Hippocampal formation (tissue), 2 donors: ENCODE measurements around the gene FAM151A.
A peak's percentile ranks its signal among the peaks of the same experiment; 100 is the strongest.
"Not testable (repeated sequence)": the region's sequence is repeated elsewhere in the genome, so short reads cannot be mapped to it uniquely, and the experiment has no call there.

Experiments
- DNase-seq, 2 donors: peaks; one replicate each; lab custom pipeline; 2025; lab: John Stamatoyannopoulos, UW

Gene FAM151A

DNA sequence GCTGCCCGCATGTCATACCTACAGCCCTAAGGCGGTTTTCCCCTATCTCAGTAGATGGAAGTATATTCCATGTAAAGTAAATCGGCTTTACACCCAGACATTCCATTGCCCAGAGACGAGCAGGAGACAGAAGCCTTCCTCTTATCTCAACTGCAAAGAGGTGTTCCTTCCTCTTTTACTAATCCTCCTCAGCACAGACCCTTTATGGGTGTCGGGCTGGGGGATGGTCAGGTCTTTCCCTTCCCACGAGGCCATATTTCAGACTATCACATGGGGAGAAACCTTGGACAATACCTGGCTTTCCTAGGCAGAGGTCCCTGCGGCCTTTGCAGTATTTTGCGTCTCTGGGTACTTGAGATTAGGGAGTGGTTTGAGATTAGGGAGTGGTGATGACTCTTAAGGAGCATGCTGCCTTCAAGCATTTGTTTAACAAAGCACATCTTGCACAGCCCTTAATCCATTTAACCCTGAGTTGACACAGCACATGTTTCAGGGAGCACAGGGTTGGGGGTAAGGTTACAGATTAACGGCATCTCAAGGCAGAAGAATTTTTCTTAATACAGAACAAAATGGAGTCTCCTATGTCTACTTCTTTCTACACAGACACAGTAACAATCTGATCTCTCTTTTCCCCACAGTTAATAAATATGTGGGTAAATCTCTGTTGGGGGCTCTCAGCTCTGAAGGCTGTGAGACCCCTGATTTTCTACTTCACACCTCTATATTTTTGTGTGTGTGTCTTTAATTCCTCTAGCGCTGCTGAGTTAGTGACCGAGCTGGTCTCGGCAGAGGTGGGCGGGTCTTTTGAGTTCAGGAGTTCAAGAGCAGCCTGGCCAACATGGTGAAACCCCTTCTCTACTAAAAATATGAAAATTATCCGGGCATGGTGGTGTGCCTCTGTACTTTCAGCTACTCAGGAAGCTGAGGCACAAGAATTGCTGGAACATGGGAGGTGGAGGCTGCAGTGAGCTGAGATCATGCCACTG is 13.4 kb upstream of the FAM151A start:
- not testable (repeated sequence) for DNase-seq

DNA sequence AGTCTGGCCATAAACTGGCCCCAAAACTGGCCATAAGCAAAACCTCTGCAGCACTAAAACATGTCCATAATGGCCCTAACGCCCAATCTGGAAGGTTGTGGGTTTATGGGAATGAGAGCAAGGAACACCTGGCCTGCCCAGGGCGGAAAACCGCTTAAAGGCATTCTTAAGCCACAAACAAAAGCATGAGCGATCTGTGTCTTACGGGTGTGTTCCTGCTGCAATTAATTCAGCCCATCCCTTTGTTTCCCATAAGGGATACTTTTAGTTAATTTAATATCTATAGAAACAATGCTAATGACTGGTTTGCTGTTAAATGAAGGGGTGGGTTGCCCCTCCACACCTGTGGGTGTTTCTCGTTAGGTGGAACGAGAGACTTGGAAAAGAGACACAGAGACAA is 12.5 kb upstream of the FAM151A start:
- DNase-seq = not testable (repeated sequence)

DNA sequence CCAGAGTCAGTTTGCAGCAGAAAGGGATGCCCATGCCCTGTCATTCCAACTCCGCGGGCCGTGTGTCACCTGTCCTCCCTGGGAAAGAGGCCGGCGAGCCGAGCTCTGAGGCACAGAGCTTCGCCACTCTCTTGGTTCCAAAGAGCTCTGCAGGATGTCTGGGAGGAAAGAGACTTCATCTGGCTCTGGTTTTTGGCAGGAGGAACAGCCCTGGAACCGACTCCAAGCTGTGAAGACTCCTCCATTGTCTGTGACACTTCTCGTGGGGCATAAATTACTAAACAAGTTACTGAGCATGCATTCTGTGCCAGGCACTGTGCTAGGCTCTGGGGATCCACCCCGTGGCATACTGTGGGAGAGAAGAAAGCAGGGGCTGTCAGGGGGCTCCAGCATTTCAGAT is 3.9 kb upstream of the FAM151A start:
- DNase-seq = no peak

DNA sequence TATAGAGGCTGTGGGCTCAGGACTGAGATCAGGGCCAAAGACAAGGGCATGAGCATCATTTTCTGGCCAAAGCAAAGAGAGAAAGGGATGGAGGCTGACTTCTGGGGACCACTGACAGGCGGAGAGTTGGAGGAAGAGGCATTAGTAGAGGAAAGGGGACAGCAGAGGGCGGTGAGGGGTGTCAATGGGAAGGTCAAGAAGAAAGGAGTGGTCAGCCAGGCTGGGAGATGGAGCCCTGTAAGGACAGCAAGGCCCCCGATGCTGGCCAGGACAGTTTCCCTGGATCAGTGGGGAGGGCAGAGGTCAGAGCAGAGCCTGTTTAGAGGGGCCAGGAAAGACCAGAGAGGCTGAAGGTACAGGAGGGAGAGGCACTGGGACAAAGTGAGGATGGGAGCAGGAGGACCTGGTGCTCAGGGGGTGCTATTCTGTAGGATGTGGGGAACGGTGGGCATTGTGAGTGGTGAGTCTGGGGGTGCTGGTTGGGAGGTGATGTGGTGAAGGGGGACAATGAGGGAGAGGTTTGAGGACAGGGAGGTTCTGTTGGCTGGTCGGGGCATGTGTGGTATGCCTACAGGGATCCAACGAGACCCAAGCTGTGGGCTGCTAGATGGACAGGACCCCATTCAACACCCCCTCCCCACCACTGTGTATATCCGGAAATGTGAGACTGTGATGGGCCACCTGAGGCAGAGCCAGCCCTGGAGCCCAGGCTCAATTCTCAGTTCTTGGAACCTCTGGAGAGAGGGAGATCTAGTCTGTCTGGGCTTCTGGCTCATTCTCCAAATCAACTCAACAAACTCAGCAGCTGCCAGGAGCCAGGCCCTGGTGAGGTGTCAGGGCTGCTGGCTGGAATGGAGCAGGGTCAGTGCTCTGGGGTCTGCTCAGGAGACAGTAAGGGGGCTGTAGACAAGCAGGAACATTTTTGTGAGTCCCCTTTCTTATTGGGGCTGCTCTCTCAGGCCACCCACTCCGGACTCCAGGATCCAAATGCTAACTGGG is 1.4 kb upstream of the FAM151A start:
- no peak for DNase-seq

DNA sequence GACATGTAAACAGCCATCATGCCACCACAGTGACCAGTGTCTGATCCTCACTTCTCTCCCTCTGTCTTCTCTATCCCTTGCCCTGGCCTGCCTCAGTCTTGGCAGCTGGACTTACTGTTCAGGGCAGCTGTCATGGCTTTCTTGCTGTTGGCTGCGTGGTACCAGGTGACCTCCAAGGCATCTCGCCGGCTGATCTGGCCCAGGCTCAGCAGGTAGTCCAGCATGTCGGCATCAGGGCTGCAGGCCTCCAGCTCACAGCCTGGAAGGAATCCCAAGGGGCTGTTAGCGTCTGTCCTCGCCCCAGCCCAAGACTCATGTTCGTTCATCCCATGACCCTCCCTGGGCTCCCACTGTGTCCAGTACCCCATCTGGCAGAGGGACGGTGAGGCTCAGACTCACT is 3.6 kb downstream of the FAM151A start:
- no peak for DNase-seq

DNA sequence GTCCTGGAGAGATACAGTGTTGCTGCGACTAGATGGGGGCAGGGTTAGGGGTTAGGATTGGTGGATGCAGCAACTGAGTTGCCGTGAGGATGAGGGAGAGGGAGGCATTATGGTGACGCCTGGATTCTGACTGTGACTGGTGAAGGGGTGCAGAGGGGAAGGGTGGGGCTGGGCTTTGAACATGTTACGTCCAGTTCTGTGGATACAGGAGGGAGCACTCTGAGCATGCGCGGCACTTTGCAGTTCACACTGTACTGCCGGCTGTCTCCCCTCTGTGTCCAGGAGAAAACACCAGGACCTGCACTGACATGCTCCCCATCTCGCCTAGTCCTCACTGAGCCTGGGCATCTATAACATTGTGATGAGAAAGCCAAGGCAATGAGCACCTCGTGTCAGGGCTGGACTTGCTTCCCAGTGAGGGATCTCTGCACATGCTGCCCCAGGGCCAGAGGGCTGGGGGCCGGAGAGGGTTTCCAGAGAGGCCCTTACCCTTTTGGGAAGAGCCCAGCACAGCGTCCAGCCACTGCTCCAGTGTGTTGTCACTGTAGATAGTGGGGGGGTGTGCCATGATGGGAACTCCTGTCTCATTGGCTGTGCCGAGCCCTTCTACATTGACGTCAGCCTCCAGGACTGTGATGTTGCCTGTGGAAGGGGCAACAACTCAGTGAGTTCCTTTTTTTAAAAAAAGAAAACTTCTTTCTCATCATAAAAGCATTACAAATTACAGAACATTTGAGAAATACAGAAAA is 7.6 kb downstream of the FAM151A start:
- DNase-seq = no peak

DNA sequence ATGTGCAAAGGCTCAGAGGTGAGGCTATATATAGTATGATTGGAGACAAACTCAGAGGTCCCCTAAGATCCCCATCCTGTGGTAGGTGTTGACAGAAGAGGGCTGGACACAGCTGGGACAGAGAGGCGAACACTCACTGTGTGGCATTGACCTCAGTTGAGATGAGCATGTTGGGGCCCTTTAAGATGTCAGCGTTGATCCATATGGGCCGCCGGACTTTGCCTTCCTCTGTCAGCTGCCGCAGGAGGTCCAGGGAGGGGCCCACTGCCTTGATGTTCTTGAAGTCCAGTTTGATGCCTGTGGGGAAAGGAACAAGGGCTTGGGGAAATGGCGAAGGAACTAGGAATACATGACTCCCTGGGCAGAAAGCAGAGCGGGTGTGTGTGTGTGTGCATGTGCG is 8.8 kb downstream of the FAM151A start:
- DNase-seq = no peak

DNA sequence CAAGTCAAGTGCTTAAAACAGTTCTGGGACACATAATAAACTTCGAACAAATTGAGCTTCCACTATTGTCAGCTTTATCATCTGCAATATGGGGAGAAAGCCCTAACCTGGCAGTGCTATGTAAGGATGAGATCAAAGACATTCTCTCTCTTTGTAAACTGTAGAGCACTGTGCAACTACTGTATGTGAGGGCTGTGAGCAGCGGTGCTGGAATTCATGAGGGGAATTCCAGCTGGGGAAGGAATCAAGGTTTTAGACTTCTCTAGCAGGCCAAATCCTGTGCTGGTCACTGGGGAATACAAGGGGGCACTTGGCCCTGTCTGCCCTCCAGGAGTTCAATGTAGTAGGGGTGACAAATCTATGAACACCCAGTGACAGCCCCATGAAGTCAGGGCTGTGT is 9.3 kb downstream of the FAM151A start:
- no peak for DNase-seq

DNA sequence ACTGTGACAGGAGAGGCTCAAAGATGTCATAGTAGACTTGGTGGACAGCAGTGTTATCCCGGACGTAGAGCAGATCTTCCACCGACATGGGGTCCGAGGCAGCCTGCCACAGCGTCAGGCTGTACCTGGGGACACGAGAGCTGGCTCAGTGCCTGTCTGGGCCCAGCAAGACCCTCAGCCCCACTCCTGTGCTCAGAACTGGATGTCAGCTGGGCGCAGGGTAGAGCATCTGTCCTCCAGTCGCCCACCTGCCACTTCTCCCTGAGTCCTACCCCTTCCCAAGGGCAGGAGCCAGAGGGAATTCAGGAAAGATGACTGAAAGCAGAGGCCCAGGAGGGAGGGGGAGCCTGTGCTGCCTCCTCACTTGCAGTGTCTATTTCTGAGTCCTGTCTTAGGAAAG is 11.7 kb downstream of the FAM151A start:
- DNase-seq = no peak

DNA sequence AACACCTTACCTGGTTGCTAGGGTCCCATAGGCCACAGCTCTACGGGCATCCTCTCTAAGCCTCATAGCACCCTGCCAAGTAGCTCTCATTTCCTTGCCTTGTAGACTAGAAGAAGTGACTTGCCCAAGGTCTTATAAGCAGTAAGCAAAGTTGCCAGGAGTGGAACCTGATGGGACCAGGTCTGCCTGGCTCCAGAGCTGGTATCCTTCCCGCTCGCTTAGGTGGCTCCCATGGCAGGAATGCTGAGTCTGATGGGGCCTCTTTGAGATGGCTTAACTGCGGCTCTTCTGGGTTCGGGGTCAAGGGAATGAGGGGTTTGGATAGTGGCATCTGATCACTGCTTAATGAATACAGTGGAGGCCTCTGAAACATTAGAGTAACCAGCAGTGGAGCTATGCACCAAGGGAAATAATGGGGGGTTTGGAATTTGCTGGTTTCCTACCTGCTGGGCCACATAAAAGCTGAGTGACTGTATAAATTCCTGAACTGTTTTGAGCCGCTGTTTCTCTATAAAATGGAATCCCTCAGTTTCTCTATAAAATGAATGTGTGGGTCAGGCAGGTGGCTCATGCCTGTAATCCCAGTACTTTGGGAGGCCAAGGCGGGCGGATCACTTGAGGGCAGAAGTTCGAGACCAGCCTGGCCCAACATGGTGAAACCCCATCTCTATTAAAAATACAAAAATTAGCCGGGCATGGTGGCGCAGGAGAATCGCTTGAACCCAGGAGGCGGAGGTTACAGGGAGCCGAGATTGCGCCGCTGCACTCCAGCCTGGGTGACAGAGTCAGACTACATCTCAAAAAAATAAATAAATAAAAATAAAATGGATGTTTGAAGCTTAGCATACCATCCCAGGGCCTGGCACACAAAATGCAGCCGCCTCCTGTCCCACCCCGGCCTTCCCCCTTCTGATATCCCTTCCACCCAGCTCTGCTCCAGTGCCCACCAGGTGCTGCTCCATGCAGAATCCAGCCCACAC is 12.4 kb downstream of the FAM151A start:
- DNase-seq = no peak

DNA sequence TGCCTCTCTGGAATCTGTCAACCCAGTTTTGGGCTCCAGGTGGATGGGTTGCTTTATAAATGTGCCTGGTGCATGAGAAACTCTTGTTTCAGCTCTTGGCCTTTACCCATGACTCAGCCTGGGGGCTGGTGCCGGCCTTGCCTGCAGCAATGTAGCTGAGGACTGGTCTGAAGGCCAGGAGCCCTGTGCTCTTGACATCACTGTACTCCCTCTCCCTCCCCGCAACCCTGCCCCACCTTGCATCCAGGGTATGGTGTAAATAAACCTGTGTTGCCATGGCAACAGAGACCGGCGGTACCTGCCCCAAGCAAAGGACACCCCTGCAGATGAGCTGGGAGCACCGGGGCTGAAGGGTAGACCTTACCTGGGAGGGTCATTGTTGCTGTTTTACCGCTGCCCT is 13.3 kb downstream of the FAM151A start:
- DNase-seq = no peak

DNA sequence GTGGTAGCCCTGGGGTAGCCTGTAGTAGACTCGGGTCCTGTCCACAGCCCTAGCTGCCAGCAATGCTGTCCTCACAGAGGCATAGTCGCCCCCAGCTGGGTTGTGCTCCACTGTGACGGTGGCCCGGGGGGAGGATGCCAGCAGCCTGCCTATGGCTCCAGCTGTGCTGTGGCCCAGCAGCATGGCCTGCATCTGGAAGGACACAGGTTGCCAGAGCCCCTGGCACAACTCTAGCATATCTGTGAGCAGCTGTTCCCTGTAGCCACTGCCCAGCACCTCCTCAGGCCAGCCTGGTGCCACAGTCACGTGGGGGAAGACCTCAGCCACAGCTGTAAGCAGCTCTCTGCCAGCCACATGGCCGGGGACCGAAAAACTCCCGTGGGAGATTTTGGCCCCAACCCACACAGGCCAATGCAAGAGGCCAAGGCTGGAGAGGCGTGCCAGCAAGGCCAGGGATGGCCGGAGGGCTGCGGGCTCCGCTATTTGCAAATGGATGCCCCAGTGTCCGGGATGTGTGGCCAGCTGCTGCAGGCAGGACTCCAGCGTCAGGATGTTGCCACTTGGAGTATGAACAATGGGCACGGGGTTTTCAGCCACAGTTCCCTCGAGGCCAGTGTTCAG is 13.9 kb downstream of the FAM151A start:
- DNase-seq = peak in 1 of 2 donors; percentile 59

DNA sequence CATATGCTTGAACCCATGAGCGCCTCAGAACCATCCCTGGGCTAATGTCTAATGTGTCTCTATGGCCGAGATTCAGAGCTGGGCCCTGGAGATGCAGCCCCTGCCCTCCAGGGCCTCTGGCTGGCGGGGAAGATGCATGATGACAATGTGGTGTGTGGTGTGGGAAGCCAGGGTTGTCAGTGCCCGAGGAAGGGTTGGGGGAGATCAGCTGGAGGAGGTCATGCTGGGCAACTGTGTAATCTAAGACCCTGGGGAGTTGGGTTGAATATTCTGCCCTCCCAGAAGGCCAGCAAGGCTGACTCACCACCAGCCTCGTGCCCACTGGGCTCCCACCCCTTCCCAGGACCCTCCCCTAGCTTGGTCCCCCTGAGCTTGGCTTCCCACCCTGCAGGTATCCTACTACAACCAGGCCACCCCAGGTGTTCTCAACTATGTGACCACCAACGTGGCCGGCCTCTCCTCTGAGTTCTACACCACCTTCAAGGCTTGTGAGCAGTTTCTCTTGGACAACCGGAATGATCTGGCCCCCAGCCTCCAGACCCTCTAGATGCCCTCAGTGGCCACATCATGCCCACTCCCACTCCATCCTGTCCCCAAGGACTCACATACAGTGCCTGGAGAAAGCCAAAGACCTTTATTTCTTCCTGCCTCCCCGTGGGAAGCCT is 14.6 kb downstream of the FAM151A start:
- DNase-seq = no peak

DNA sequence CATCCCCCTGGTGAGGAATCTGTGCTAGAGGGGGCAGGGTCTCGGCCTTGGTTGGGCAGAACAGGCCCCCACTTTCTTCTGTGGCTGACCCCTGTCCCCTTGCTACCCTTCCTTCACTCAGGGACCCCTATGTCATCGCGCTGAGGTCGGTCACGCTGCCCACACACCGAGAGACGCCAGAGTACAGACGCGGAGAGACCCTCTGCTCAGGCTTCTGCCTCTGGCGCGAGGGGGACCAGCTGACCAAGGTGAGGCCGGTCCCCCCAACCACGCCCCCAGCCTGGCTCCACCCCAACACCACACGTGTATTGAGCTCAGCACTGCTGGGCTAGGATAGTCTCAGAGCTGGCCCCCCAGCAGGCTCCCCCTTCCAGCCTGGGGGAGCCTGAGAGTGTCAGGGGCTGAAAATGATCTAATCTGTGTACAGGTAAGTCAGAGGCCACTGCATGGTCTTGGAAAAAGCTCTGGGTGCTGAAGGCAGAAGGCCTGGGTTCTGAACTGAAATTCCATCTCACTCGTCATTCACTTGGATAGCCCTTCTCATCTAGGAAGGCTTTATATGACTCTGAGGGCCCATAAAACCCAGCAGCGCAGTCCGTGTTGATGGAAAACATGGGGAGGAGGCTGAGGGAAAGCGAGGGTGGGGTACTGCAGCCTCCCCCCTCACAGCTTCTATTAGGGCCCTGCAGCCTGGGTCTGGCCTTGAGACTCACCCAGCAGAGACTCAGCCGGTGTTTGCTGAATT is 15.3 kb downstream of the FAM151A start:
- DNase-seq = no peak

DNA sequence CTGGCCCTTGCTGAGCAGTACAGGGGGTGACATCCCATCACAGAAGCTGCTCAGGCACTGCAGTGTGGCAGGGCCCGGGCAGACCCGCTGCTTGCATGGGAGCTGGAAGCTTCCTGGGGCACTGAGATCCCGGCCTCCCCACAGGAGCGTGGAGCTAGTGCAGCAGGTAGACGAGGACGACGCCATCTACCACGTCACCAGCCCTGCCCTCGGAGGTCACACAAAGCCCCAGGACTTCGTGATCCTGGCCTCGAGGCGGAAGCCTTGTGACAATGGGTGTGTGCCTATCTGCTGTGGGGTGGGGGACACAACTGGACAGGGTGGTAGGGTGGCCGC is 16.4 kb downstream of the FAM151A start:
- DNase-seq = no peak

DNA sequence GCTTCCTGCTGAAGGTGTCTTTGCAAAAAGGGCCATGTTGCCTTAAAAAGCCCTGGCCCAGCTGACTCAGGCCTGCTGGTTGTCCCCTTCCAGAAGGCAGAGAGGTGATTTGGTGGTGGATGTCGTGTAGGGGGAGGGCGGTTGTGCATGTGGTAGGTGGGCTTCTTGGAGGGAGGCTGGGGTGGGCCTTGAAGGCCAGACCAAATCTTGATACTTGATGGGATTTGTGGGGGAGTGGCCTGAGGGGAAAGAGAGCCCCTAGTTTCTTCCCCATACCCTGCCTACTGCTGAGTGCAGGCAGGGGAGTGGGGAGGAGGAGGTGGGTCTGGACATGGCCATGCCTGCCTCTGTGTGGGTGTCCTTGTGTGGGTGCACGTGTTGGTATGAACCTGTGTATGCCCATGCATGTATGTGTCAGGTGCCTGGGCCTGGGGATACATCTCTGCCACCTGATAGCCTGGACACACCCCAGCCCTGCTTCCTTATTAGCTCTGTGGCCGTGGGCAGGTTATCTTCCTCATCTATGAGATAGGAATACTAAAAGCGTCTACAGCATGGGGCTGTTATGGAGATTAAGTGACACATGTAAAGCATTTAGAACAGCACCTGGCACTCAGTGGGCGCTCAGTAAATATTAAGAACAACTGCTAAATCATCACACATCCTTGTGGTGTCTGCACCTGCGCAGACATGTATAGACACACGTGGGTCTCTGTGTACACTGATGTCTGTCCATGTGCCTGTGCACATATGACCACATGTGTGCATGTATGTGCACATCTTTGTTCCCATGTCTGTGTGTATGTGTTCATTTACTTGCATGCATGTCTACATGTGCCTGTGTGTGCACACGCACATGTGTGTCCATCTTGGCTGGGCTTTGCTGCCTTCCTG is 17.0 kb downstream of the FAM151A start:
- DNase-seq = no peak

DNA sequence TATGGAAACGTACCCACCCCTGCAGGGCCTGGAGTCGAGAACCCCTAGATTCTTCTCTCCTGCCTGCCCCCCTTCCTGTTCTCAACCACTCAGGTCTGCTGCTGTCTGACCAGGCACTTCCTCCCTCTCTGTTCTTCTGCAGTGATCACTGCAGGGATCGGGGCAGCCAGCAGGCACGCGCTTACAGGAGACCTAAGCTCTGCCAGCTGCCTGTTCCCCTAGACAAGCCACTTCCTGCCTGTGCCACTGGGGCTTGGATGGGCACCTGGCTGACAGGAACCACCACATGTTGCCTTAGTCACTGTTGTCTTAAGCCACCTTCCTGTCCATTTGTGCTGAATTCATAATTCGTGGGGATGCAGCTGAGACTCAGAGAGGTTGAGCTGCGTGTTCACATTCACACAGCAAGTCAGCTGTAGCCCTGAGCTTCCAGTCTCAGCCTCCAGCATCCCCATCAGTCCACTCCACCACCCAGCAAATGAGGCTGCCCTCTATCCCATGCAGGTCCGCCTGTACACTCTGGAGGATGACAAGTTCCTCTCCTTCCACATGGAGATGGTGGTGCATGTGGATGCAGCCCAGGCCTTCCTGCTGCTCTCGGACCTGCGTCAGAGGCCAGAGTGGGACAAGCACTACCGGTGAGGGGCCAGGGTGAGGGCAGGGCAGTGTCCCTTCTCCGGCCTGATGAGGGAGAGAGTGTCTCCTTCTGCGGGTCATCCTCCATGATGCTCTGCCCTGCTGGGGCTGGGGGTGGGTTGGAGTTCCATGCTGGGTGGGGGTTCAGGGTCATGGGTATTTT is 18.6 kb downstream of the FAM151A start:
- DNase-seq = no peak
